ENCODE data around the gene DTD1.

DNA sequence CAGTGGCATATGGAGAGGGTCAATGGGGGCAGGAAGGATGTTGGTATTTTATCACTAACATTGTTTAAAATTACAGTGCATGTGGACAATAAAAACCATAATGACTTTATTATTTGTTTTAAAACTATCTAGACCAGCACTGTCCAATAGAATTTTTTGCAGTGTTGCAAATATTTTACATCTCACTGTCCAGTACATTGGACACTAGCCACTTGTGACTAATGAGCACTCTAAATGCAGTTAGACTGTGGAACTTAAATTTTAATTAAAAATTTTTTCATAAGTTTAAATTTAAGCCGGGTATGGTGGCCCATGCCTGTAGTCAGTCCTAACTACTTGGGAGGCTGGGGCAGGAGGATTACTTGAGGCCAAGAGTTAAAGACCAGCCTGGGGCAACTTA lies 101.7 kb downstream of the DTD1 start:
- TF ChIP-seq CTCF (IDR thresholded peaks at IDR 0.05) (no peak), POLR2A (IDR thresholded peaks at IDR 0.05) (no peak), POLR2AphosphoS5 (IDR thresholded peaks at IDR 0.05) (no peak)
